ENCODE results near the gene DPYSL4. TPM values are rescaled to one million over a fixed set of nuclear protein-coding genes. Genes with fewer than 3 reads are reported as not detected.

The DPYSL4 gene
- 17.7 and 28.1 TPM in 2 replicates for total RNA-seq (ENCODE audit: low replicate concordance)

GRCh38 chr10:132186488-132187429, at the start of gene DPYSL4:
Gene DPYSL4, plus strand, starts transcription at chr10:132186948. Its CDS starts 116 bp downstream, at chr10:132187064.
- Histone ChIP-seq H3F3A (ENCODE audit: low read depth) (peaks cover 5% of the 10 kb centered on the region), H2AFZ (replicated peaks) (no peak within 1 kb of the TSS), H3K4me2 (peak within 1 kb of the TSS; percentile 81), H3K9ac (no peak within 1 kb of the TSS), H3K27me3 (peaks cover 82% of the 10 kb centered on the region), H3K9me3 (ENCODE audit: low read depth) (no peaks in the 10 kb centered on the region), H4K20me1 (ENCODE audit: low read depth) (peaks cover 58% of the 10 kb centered on the region), H3K36me3 (no peaks in the 10 kb centered on the region), H3K79me2 (ENCODE audit: low read depth) (no peaks in the 10 kb centered on the region), H3K4me3 (peak within 1 kb of the TSS; percentile 86), H3K27ac (no peak within 1 kb of the TSS), H3K4me1 (peaks cover 6% of the 10 kb centered on the region)
- Mint-ChIP-seq H3K9me3 (no peaks in the 10 kb centered on the region), H3K27me3 (ENCODE audit: insufficient read depth, low read depth) (peaks cover 27% of the 10 kb centered on the region), H3K4me3 (peak within 1 kb of the TSS; percentile 88), H3K36me3 (peaks cover 24% of the 10 kb centered on the region), H3K4me1 (peaks cover 15% of the 10 kb centered on the region), H3K27ac (no peak within 1 kb of the TSS)
- peak; percentile 62 for DNase-seq (ENCODE audit: low spot score)
- TF ChIP-seq EZH2phosphoT487 (IDR thresholded peaks at IDR 0.05) (no peak), EZH2 (IDR thresholded peaks at IDR 0.05) (peak; percentile 14), CTCF (IDR thresholded peaks at IDR 0.05) (peak; percentile 12)

GRCh38 chr10:132137111-132138072, 49.4 kb upstream of the DPYSL4 start:
- H3K9ac ChIP-seq = no peak overlapping the region
- H3K36me3 ChIP-seq = no peaks in the 10 kb centered on the region
- no peaks in the 10 kb centered on the region for H3K4me1 ChIP-seq
- no peaks in the 10 kb centered on the region for H3K27me3 ChIP-seq
- H2AFZ ChIP-seq (replicated peaks) = no peak overlapping the region
- no peaks in the 10 kb centered on the region for H3F3A ChIP-seq (ENCODE audit: low read depth)
- no peak overlapping the region for H3K4me3 Mint-ChIP-seq
- DNase-seq (ENCODE audit: low spot score) = no peak
- no peaks in the 10 kb centered on the region for H3K9me3 Mint-ChIP-seq
- H3K79me2 ChIP-seq (ENCODE audit: low read depth) = no peaks in the 10 kb centered on the region
- no peaks in the 10 kb centered on the region for H4K20me1 ChIP-seq (ENCODE audit: low read depth)
- TF ChIP-seq EZH2phosphoT487 (IDR thresholded peaks at IDR 0.05) (no peak), EZH2 (IDR thresholded peaks at IDR 0.05) (no peak), CTCF (IDR thresholded peaks at IDR 0.05) (no peak)
- no peaks in the 10 kb centered on the region for H3K9me3 ChIP-seq (ENCODE audit: low read depth)
- no peak overlapping the region for H3K4me2 ChIP-seq
- no peaks in the 10 kb centered on the region for H3K36me3 Mint-ChIP-seq
- no peak overlapping the region for H3K27ac Mint-ChIP-seq
- no peak overlapping the region for H3K4me3 ChIP-seq
- peaks cover 3% of the 10 kb centered on the region for H3K27me3 Mint-ChIP-seq (ENCODE audit: insufficient read depth, low read depth)
- no peak overlapping the region for H3K27ac ChIP-seq
- H3K4me1 Mint-ChIP-seq = peaks cover 9% of the 10 kb centered on the region

GRCh38 chr10:132138133-132138532, 48.6 kb upstream of the DPYSL4 start:
- Histone ChIP-seq H3K4me3 (no peak overlapping the region), H3K9ac (no peak overlapping the region), H4K20me1 (ENCODE audit: low read depth) (no peaks in the 10 kb centered on the region), H3F3A (ENCODE audit: low read depth) (no peaks in the 10 kb centered on the region), H3K27ac (no peak overlapping the region), H3K4me1 (no peaks in the 10 kb centered on the region), H3K9me3 (ENCODE audit: low read depth) (no peaks in the 10 kb centered on the region), H2AFZ (replicated peaks) (no peak overlapping the region), H3K27me3 (no peaks in the 10 kb centered on the region), H3K36me3 (no peaks in the 10 kb centered on the region), H3K79me2 (ENCODE audit: low read depth) (no peaks in the 10 kb centered on the region), H3K4me2 (no peak overlapping the region)
- Mint-ChIP-seq H3K27me3 (ENCODE audit: insufficient read depth, low read depth) (peaks cover 3% of the 10 kb centered on the region), H3K9me3 (no peaks in the 10 kb centered on the region), H3K36me3 (no peaks in the 10 kb centered on the region), H3K4me3 (no peak overlapping the region), H3K4me1 (peaks cover 10% of the 10 kb centered on the region), H3K27ac (no peak overlapping the region)
- TF ChIP-seq EZH2 (IDR thresholded peaks at IDR 0.05) = no peak
- TF ChIP-seq EZH2phosphoT487 (IDR thresholded peaks at IDR 0.05) = no peak
- TF ChIP-seq CTCF (IDR thresholded peaks at IDR 0.05) = no peak
- DNase-seq (ENCODE audit: low spot score) = no peak
